Stimulated activated CD4-positive, alpha-beta T cell treated with anti-CD3 and anti-CD28 coated beads, Interleukin-1b, Interleukin-23, amount 100 ng/mL, for 4 hours (primary cell): ENCODE results near the gene MCUR1.
"Not testable (repeated sequence)": the region's sequence is repeated elsewhere in the genome, so short reads cannot be mapped to it uniquely, and the experiment has no call there.

Experiments used
- DNase-seq, 2 donors: peaks; one replicate each; pipeline ENCODE4 v3.0.0-alpha.2; 2020; ENCODE audit warnings: low read depth in 2 of 2

MCUR1 gene, protein sequence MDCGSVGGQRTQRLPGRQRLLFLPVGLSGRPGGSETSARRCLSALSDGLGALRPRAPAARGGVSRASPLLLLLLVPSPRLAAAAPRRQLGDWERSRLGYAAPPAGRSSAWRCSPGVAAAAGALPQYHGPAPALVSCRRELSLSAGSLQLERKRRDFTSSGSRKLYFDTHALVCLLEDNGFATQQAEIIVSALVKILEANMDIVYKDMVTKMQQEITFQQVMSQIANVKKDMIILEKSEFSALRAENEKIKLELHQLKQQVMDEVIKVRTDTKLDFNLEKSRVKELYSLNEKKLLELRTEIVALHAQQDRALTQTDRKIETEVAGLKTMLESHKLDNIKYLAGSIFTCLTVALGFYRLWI

DNA sequence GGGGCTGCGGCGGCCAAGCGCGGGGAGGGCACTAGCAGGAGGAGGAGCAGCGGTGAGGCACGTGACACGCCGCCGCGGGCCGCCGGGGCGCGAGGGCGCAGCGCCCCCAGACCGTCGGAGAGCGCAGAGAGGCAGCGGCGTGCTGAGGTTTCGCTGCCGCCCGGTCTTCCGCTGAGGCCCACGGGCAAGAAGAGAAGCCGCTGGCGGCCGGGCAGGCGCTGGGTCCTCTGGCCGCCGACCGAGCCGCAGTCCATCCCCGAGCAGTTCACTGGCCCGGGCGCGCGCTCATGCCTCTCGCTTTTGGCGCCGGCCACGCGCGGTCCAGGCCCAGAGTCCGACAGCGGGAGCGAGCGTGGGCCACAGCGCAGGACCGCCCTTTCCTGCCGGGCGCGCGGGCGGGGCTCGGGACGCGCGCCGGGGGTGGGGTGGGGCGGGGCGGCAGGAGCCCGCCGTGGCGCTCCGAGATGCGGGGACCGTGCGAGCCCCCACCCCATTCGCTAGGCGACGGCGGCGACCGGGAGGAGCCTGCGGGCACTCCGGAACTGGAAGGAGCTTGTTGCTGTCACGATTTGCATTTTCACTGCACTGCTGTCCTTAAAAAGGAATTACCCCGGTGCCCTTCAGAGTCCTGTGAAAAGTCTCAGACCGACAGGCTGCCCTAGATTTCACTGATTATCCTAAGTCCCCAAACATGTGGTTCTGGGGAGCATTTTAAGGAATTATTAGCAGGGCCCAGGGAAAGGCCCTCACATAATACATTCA is at the start of gene MCUR1:
MCUR1 (minus strand) TSS at position 382 of the 762 bp plus-strand sequence; CDS start at position 254, 128 bp downstream.
- DNase-seq, result peak; percentile 62 to 73

DNA sequence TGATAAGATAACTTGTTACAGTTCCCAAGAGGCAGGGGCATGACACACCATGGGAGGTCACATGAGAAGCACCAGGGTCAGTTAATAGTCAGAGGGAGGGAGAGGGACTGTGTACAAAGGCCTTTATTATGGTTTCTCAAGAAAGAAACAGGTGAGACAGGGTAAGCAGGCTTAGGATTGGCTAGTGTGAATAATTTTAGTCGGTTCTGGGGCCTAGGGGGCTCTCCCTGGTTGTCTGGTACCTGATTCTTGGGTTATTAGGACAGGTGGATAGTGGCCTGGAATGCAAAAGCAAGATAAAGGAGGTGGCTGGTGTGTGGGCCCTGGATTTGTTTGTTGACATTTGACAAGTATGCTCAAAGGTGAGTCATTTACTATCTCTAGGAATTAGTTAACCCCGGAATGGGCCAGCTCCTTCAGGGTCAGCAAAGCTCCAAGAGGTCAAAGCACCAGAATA is 49.4 kb upstream of the MCUR1 start:
- no peak for DNase-seq

DNA sequence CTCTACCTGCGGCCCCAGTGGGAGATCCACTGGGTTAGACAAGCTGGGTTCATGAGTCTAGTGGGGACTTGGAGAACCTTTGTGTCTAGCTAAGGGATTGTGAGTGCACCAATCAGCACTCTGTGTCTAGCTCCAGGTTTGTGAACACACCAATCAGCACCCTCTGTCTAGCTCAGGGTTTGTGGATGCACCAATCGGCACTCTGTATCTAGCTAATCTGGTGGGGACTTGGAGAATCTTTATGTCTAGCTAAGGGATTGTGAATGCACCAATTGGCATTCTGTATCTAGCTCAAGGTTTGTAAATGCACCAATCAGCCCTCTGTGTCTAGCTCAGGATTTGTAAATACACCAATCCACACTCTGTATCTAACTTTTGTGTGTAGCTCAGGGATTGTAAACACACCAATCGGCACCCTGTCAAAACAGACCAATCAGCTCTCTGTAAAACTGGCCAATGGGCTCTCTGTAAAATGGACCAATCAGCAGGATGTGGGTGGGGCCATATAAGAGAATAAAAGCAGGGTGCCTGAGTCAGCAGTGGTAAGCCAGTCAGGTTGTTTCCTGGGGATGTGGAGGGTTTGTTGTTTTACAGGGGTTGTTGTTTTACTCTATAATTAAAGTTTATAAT is 46.3 kb upstream of the MCUR1 start:
- DNase-seq, result not testable (repeated sequence)

DNA sequence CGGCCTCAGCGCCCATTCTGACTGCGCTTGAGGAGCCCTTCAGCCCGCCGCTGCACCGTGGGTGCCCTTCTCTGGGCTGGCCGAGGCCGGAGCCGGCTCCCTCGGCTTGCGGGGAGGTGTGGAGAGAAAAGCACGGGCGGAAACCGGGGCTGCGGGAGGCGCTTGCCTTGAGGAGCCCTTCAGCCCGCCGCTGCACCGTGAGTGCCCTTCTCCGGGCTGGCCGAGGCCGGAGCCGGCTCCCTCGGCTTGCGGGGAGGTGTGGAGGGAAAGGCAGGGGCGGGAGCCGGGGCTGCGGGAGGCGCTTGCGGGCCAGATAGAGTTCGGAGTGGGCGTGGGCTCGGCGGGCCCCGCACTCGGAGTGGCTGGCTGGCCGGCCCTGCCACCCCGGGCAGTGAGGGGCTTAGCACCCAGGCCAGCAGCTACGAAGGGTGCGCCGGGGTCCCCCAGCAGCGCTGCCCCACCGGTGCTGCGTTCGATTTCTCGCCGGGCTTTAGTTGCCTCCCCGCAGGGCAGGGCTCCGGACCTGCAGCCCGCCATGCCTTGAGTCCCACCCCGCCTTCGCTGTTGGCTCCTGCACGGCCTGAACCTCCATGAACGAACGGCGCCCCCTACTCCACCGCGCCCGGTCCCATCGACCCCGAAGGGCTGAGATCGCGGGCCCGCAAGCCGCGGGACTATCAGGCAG is 45.7 kb upstream of the MCUR1 start:
- DNase-seq, result no peak

DNA sequence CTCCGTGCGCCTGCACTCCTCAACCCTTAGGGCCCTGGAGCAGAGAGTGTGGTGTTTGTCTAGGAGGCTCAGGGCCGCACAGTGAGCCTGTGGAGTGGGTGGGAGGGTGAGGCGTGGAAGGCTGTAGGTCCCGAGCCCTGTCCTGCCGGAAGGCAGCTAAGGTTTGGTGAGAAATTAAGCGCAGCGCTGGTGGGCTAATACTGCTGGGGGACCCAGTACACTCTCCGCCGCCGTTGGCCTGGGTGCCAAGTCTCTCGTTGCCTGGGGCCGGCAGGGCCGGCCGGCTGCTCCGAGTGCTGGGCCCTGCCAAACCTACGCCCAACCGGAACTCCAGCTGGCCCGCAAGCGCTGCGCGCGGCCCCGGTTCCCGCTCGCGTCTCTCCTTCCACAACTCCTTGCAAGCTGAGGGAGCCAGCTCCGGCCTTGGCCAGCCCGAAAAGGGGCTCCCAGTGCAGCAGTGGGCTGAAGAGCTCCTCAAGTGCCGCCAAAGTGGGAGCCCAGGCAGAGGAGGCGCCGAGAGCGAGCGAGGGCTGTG is 40.4 kb upstream of the MCUR1 start:
- DNase-seq, result no peak

DNA sequence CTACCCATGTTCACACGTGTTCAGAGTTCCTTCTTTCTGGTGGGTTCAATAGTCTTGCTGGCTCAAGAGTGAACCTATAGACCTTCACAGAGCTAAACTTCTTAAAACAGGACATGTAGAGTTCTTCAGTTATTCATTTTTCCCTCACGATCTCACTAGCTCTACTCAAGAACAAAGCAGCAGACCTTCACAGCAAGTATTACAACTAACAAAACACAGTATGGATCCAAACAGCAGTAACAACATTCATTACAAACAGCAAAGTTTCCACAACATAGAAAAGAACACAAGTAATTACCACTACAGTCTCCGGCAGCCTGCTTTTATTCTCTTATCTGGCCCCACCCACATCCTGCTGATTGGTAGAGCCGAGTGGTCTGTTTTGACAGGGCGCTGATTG is 39.5 kb upstream of the MCUR1 start:
- no peak for DNase-seq

DNA sequence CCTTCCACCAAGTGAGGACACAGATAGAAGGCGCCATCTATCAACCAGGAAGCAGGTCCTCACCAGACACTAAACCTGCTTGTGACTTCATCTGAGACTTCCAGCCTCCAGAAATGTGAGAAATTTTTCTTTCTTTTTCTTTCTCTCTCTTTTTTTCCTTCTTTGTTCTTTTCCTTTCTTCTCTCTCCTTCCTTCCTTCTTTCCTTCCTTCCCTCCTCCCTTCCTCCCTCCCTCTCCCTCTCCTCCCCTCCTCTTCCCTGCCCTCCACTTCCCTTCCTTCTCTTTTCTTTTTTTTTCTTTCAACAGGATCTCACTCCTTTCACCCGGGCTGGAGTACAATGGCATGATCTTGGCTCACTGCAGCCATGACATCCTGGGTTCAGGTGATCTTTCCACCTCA is 37.4 kb upstream of the MCUR1 start:
- no peak for DNase-seq

DNA sequence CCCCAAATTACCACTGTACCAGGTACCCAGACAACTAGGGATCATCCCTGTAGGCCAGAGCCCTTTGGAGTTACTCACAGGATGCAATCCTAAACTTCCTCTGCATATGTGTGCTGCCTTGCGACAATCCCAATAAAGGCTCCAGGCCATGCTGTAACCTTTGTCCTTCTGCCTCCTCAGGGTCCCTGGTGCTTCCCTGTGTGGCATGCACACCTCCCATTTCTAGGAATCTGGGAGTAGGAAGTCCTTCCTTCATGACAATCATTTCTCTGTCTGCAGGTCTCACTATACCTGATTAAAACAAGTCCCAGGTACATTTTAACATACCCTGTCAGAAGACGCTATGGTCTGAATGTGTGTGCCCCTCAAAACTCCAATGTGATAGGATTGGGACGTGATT is 37.0 kb upstream of the MCUR1 start:
- DNase-seq, result no peak

DNA sequence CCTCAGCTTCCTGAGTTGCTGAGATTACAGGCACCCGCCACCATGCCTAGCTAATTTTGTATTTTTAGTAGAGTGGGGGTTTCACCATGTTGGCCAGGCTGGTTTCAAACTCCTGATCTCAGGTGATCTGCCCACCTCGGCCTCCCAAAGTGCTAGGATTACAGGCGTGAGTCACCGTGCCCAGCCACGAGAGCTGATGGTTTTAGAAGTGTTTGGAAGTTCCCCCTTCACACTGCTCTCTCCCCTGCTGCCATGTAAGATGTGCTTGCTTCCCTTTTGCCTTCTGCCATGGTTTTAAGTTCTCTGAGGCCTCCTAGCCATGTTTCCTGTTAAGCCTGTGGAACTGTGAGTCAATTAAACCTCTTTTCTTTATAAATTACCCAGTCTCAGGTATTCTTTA is 36.3 kb upstream of the MCUR1 start:
- DNase-seq, result not testable (repeated sequence)

DNA sequence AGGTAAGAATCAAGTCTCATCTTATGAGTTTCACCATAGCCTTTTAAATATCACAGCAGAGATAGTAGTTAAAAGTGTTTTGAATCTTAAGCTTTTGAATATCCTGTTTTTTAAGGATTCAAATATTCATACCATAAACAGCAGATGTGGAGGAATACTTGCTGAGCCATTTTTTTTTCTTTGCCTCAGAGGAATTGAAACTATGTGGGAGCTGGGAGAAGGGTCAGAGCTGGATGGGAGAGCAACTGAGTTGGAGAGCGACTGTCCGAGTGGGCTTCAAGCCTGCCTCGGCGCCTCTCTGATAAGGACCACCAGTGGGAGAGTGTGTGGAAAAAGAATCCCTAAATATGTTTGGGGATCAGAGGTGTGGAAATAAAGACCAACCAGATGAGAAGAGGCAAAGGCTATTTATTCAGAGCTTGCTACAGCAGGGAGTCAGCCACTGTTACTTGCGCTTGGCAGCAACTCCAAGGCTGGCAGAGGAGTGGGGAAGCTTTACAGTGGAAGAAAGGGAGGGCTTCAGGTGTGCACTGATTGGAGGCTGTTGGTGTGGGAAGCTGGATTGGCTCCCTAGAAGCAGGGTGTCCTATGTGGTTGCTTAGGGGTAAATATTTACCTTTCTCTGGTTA is 34.3 kb upstream of the MCUR1 start:
- no peak for DNase-seq

DNA sequence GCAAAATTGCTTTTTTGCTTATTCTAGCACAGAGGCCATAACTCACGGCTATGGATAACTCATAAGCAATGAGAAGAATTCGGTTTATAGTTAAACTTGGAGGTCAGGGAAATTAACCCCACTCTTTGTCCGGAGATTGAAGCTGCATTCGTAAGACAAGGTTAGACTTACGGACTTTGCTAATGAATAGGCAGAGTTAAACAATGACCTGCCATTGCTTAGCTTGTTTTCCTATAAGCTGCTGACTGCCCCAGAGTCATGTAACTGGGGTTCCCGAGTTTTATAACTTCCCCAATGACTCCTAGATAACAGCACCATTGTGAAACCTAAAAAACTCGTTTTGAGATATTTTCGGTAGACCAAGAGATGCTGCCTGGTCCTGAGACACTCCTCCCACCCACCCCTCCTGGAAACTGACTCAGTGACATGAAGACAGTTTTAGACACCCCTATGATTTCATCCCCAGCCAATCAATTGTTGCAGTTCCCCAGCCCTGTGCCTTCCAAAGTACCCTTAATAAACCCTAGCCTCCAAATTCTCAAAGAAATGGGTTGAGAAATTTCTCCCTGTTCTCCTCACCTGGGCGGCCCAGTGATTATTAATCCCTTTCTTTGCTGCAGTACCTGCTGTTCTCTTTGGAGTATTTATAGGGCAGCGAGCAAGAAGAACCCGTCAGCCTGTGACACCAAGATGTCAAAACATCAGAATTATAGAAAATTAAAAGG is 33.1 kb upstream of the MCUR1 start:
- DNase-seq, result no peak

DNA sequence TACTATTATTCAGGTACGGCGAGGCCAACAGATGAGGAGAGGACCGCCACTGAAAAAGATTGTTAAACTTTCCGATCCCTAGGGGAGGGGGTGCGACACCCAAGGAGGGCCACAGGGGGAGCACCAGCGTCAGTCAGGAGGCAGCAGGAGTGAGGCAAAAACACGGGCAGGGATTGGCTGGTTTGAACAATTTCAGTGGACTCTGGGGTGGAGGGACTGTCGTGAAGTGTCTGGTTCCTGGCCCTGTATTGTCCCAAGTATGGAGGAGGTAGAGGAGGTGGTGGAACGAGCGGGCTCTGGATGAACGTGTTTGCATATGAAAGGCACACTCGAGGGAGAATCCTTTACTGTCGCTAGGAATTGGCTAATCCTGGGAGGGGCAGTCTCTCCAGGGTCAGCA is 32.5 kb upstream of the MCUR1 start:
- no peak for DNase-seq

DNA sequence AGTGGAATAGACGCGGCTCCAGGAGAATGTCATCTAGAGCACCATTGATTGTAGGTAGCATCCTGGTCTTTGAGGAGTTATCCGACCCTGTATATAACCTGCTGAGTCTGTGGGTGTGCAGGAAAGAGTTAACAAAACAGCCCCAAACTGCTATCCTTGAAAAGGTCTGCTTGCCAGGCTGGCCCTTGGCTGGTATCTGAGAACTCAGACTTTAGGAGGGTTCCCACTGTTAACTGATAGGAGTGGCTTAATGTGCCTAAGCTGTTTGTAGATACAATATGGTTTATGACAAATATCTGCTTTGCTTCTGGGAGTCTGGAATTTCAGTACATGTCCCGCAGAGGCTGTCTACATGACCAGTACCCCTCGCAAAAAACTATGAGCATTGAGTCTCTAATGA is 27.6 kb upstream of the MCUR1 start:
- no peak for DNase-seq

DNA sequence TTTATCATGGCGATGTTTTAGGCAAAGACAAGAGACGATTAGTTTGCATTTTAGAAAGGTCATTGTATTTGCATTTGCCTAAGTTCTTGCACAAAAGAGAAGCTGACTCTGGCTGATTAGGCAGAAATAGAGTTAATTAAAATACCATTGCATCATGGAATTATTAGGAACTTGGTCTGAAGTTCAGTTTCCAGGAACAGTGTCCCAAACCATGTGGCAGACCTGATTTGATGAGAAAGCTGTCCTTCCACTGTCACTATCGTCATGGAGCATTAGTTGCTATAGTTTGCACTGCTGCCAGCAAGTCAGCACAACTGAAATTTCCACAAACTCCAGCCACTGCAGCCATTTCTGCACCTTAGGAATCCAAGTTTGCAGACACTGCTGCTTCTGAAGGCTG is 24.3 kb upstream of the MCUR1 start:
- DNase-seq, result no peak

DNA sequence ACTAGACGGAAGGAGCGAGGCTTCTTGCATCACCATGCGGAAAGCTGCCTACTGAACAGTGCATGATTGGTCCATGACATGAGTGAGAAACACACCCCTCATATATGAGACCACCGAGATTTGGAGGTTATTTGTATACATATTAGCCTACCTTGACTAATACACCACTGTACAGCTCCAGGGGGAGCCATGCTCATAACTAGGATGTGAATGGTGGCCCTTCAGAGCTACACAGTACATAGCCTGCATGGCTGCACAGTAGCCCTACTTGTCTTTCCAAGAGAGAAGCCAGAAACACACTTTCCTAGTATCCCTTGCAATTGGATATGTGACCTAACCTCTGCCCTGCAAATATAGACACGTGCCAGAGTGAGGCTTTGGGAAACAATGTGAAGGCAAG is 21.8 kb upstream of the MCUR1 start:
- DNase-seq, result no peak

DNA sequence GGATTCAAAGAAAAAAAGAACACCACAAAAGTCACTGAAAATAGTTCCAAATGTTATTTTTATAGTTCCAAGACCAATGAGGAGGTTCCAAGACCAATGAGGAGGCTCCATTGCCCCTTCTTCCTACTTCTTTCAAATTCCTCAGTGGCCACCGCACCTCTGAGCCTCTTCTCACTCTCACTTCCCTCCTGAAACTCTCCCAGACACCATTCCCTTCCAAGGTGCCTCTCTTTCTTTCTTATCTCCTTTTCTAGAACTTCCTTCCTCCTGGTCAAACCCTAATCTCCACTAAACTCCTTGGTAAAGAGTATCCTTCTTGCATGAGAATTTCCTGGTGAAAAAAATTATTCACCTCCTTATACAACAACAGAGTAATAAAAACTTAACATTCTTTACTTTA is 20.4 kb upstream of the MCUR1 start:
- DNase-seq, result no peak

DNA sequence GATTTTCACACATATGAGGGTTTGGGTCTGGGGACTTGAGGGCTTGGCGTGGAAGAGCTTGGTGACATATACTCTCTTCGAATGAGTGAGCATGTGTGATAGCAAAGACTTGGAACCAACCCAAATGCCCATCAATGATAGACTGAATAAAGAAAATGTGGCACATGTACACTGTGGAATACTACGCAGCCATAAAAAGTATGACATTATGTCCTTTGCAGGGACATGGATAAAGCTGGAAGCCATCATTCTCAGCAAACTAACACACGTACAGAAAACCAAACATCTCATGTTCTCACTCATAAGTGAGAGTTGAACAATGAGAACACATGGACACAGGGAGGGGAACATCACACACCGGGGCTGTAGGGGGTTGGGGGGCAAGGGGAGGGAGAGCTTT is 19.7 kb upstream of the MCUR1 start:
- not testable (repeated sequence) for DNase-seq

DNA sequence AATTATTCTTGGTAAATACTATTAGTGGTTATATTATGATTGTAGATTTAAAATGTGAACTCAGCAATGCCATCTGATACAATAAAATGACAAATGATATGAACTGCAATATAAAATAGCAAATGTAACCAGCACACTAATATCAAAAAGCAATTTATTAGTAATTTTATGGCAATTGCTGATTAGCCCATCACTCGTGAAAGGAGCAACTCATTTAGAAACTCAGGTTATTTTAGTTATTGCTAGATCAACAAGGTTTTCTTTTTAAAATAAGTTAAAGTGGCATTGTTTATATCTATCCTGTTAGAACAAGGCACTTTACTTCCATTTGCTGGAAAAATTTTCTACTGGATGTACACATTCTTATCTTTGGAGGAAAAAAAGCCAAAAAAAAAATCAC is 18.4 kb upstream of the MCUR1 start:
- DNase-seq, result no peak

DNA sequence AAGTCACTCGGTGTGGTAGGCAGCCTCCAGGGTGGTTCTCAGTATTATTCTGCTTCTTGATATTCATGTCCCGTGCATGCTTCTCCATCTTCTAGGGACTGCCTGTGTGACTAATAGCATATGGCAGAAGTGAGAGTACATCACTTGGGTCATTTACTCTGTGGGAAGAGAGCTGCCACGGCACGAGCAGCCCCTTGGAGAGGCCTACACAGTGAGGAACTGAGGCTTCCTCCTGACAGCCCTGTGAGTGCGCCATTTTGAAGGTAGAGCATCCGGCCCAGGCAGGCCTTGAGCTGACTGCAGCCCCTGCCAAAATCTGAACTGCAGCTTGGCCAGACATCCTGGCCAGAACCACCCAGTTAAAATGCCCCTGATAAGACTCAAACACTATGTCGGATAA is 17.3 kb upstream of the MCUR1 start:
- DNase-seq, result no peak

DNA sequence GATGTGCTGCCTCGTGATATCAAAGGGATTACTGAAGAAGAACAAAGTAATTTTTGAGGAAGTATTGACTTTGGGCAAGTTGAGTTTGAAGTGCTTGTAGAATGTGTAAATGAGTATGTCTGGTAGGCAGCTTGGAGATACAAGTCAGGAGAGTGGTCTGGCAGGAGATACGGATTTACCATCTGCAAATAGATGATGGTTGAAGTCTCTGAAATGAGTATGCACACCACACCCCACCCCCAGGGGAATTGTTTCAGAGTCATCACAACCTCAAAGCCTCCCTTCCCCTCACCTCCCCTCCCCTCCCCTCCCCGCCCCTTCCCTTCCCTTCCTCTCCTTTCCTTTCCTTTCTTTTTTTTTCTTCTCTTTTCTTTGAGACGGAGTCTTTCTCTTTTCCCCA is 16.4 kb upstream of the MCUR1 start:
- DNase-seq, result no peak

DNA sequence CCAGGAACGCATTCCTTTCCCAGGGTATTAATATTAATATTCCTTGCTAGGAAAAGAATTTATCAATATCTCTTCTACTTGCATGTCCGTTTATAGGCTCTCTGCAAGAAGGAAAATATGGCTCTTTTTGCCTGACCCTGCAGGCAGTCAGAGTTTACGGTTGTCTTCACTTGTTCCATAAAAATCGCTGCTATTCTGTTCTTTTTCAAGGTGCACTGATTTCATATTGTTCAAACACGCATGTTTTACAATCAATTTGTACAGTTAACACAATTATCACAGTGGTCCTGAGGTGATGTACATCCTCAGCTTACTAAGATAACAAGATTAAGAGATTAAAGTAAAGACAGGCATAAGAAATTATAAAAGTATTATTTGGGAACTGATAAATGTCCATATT is 15.1 kb upstream of the MCUR1 start:
- DNase-seq, result not testable (repeated sequence)
